Tibial artery (tissue), 4 donors: Measurements from ENCODE around the gene TIE1.

ENCODE experiments used
- DNase-seq, 2 donors: peaks; one replicate each; pipeline ENCODE4 v3.0.0-alpha.2; 2019
- H3K27ac ChIP-seq, 2 donors: fragments of 200-600 bp; sonication (generic) in 1 of 2; 1 replicate in 1 of 2; 2 replicates in 1 of 2; pipeline ENCODE4 v1.5.1; 2018 to 2019; ENCODE audit warnings: mild to moderate bottlenecking in 1 of 2
- H3K27me3 ChIP-seq, 2 donors: fragments of 200-600 bp; sonication (generic) in 1 of 2; one replicate each; pipeline versions ENCODE4 v1.5.1 to v1.6.0; 2016 to 2019
- H3K36me3 ChIP-seq, 3 donors: fragments of 200-600 bp; sonication (generic) in 2 of 3; one replicate each; pipeline ENCODE4 v1.5.1; 2016 to 2019; ENCODE audit warnings: mild to moderate bottlenecking in 2 of 3
- H3K4me1 ChIP-seq, 4 donors: fragments of 200-600 bp; sonication (generic) in 2 of 4; 1 replicate in 3 of 4; 2 replicates in 1 of 4; pipeline ENCODE4 v1.5.1; 2016 to 2019
- H3K4me3 ChIP-seq, 2 donors: fragments of 200-600 bp; sonication (generic) in 1 of 2; 1 replicate in 1 of 2; 2 replicates in 1 of 2; pipeline ENCODE4 v1.5.1; 2018 to 2019; ENCODE audit warnings: mild to moderate bottlenecking in 2 of 2
- H3K9me3 ChIP-seq, 3 donors: fragments of 200-600 bp; sonication (generic) in 1 of 3; one replicate each; pipeline ENCODE4 v1.5.1; 2016 to 2019
- CTCF ChIP-seq, 2 experiments: fragments of 200-600 bp in 1 of 2; fragments of 450-650 bp in 1 of 2; IDR thresholded peaks; one replicate each; pipeline ENCODE4 v1.5.1; 2017 to 2019; ENCODE audit warnings: antibody characterized with exemption in 2 of 2, mild to moderate bottlenecking in 1 of 2, moderate library complexity in 1 of 2
- intact Hi-C: fragments of 100-400 bp; cut with DNase I; formaldehyde crosslinking; loops from one replicate; pipeline ENCODE4 v1.15.0; 2023; ENCODE audit warnings: low total_unique reads

The TIE1 gene

DNA sequence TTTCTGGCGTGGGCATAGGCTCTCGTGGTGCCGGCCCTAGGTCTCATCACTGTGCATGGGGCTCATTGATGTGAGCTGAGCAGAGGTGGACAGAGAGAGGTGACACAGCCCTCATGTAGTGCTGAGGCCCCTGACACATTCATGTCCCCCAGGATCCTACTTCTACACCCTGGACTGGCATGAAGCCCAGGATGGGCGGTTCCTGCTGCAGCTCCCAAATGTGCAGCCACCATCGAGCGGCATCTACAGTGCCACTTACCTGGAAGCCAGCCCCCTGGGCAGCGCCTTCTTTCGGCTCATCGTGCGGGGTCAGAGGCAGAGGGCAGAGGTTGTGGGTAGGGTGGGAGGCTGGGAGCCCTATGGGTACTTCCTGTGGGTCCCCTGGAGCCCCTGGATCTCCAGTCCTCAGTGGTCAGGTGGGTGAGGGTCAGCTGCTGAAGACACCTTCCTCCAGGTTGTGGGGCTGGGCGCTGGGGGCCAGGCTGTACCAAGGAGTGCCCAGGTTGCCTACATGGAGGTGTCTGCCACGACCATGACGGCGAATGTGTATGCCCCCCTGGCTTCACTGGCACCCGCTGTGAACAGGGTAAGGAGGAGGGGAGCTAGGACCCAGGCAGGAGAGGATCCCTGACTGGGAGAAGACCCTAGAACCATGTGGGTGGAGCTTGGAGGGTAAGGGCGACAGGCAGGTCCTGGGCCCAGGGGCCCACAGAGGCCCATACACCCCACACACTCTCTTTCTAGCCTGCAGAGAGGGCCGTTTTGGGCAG lies 6.1 kb downstream of the TIE1 start:
- Histone ChIP-seq H3K27ac (no peak overlapping the region), H3K4me1 (peaks cover 0 to 8% (median 0%) of the 10 kb centered on the region in 4 donors)
- intact Hi-C loops = no loop called here

DNA sequence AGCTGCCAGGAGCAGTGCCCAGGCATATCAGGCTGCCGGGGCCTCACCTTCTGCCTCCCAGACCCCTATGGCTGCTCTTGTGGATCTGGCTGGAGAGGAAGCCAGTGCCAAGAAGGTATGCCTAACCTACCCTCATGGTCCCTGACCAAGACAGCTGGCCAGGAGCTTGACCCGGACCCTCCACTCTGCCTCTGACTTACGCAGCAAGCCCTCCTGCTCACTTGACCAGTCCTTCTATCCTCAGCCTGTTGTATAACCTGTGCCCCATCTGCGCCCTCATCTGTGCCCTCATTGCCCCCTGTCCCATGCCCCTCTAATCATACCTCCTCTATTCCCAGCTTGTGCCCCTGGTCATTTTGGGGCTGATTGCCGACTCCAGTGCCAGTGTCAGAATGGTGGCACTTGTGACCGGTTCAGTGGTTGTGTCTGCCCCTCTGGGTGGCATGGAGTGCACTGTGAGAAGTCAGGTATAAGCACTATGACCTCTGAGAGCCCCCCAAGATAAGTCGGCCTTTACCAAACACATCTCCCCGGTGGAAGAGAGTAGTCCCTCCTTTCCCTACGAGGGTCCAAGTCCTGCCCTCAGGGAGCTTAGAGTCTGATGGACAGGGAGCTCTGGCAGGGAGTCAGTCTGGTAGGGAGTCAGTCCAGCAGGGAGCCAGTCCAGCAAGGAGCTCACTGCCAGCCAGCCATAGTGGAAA lies 6.8 kb downstream of the TIE1 start:
- Histone ChIP-seq H3K27me3 (no peaks in the 10 kb centered on the region), H3K36me3 (no peaks in the 10 kb centered on the region), H3K27ac (no peak overlapping the region), H3K4me3 (no peak overlapping the region), H3K9me3 (no peaks in the 10 kb centered on the region), H3K4me1 (peaks cover 0 to 8% (median 0%) of the 10 kb centered on the region in 4 donors)
- DNase-seq = peak in 1 of 2 donors; percentile 56
- no peak for TF ChIP-seq CTCF (IDR thresholded peaks at IDR 0.05)
- intact Hi-C loops = no loop called here

More for the DNA sequence above, 6.1 kb downstream of the TIE1 start:
- Histone ChIP-seq H3K27me3 (no peaks in the 10 kb centered on the region), H3K36me3 (no peaks in the 10 kb centered on the region), H3K9me3 (no peaks in the 10 kb centered on the region), H3K4me3 (no peak overlapping the region)
- peak in 1 of 2 donors; percentile 59 for DNase-seq
- no peak for TF ChIP-seq CTCF (IDR thresholded peaks at IDR 0.05)

DNA sequence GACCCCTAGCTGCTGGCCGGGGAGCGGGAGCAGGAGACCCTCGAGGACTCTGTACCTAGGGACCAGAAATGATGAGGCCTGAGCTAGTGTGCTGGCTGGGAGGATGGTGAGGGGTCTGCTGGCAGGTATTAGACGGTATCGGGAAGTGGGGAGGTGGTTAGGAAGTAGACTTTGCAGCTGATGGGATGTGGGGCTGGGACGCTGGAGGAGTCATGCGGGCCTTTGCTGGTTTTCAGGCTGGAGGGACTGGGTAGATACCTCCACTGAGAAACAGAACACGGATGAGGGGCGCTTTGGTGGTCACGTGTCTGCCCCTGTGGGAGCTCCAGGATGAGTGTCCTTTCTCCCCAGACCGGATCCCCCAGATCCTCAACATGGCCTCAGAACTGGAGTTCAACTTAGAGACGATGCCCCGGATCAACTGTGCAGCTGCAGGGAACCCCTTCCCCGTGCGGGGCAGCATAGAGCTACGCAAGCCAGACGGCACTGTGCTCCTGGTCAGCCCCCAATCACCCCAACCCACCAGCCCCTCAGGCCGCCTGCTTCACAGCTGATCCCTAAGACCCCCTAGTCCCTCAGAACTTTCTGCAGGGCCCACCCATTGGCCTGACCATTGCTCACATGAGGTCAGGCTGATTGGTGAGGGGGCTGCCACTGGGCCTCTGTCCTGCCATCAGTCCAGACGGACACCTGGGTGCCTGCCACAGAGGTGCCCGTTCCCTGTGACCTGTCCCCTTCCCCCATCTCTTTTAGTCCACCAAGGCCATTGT lies 8.0 kb downstream of the TIE1 start:
- intact Hi-C loops = no loop called here
- H3K36me3 ChIP-seq = no peaks in the 10 kb centered on the region
- no peaks in the 10 kb centered on the region for H3K27me3 ChIP-seq
- no peaks in the 10 kb centered on the region for H3K9me3 ChIP-seq
- H3K4me1 ChIP-seq = peaks cover 0 to 8% (median 0%) of the 10 kb centered on the region in 4 donors
- peak in 1 of 2 donors; percentile 54 for DNase-seq
- TF ChIP-seq CTCF (IDR thresholded peaks at IDR 0.05) = no peak
- no peak overlapping the region for H3K27ac ChIP-seq
- no peak overlapping the region for H3K4me3 ChIP-seq

GRCh38 chr1:43309405-43310025 lies 8.7 kb downstream of the TIE1 start:
- Histone ChIP-seq H3K4me1 (peaks cover 0 to 5% (median 0%) of the 10 kb centered on the region in 4 donors), H3K9me3 (no peaks in the 10 kb centered on the region), H3K36me3 (no peaks in the 10 kb centered on the region), H3K27me3 (no peaks in the 10 kb centered on the region), H3K4me3 (no peak overlapping the region), H3K27ac (no peak overlapping the region)
- no peak for TF ChIP-seq CTCF (IDR thresholded peaks at IDR 0.05)
- intact Hi-C loops = no loop called here
- DNase-seq = no peak

- Histone ChIP-seq H3K36me3 (no peaks in the 10 kb centered on the region), H3K27ac (no peak overlapping the region), H3K4me1 (no peaks in the 10 kb centered on the region), H3K9me3 (no peaks in the 10 kb centered on the region), H3K4me3 (no peak overlapping the region), H3K27me3 (no peaks in the 10 kb centered on the region)
- intact Hi-C loops = no loop called here
- DNase-seq = peak in 1 of 2 donors; percentile 33
- no peak for TF ChIP-seq CTCF (IDR thresholded peaks at IDR 0.05)
Observed at GRCh38 chr1:43311521-43311920, 10.7 kb downstream of the TIE1 start.
